ENCODE results near the gene HERC4.
A peak's percentile ranks its signal among the peaks of the same experiment; 100 is the strongest.
"Not testable (repeated sequence)": the region's sequence is repeated elsewhere in the genome, so short reads cannot be mapped to it uniquely, and the experiment has no call there.

The HERC4 gene

GRCh38 chr10:68090586-68090985 is 15.5 kb upstream of the HERC4 start:
- peak; percentile 0 for DNase-seq

- DNase-seq: no peak
Measured at GRCh38 chr10:68088740-68089139, 13.7 kb upstream of the HERC4 start.

- peak; percentile 1 for DNase-seq
Measured at GRCh38 chr10:68087685-68088401, 12.8 kb upstream of the HERC4 start.

DNA sequence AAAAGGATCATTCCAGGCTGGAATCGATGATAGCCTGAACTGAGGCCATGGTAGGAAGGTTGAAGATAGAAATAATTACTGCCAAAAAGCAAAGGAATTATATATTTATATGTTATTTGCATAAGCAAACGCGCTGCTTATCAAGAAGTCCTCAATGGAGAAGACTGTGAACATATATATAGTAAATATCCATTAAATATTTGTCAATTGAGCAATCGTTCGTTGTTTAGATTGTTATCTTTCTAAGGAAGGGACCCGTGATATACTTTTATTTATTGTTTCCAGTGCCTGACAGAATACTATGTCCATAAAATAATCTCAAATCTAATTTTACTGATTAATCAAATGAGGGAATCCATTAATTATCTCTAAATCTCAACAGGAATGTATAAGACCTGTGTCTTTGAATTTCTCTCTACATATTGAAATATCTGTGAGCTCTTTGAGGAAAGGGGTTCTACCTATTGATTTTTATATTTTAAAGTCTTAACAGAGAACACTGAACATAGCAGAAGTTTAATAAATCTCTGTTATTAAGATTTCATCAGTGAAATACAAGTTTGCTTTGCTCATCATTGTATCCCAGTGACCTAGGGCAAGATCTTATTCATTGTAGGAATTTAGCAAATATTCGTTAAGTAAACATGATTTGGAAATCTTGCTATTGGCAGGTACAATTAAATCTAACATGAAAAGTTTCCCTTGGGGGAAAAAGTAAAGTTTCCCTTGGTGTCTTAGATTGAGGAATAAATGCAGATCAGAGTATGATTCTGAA is 12.0 kb upstream of the HERC4 start:
- DNase-seq: no peak

DNA sequence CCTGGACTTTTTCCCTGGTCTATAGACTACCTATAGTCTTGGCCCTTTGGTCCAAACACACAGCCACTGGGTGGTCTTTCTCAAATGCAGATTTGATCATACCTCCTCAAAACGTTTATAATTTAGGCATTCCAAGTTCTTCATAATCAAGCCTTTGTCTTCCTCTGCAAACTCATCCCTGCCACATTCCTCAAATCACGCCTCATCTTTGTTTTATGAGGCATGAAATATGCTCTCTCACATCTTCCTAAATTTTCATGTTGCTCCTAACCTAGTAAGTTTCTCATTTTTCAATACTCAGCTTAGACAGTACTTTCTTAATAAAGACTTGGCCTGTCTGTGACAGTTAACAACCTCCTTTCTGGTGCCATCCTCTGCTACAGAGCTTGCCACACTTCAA is 10.9 kb upstream of the HERC4 start:
- no peak for DNase-seq

DNA sequence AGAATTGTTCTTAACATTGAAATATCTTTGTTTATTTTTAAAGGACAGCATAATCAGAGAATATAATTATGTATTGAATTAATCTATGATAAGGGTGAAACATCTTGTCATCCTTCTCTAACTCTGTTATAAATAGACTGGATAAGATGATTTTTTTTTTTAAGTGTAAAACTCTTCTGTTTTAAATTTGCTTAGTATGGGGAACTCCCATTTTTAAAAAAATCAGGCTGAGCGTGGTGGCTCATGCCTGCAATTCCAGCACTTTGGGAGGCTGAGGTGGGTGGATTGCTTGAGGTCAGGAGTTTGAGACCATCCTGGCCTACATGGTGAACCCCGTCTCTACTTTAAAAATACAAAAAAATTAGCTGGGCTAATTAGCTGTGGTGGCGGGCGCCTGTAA is 9.4 kb upstream of the HERC4 start:
- DNase-seq: no peak

GRCh38 chr10:68083953-68084352 is 8.9 kb upstream of the HERC4 start:
- DNase-seq: no peak

DNA sequence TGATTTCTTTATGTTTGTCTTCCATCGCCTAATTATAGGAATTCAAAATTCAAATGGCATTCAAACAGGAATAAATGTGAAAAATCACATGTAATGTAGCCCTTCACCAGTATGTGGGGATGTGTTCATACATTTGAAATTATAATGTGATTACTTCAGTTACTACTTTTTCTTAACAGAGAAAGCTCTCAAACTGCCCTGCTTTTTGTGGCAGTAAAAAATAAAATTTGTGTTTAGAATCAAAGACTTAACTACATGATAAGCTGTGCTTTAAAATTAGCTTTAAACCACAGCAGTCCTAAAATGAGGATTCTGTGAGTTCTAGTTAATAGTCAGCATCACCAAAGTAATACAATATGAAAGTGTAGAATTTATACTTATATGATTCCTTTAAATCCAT is 7.8 kb upstream of the HERC4 start:
- DNase-seq: peak; percentile 12

DNA sequence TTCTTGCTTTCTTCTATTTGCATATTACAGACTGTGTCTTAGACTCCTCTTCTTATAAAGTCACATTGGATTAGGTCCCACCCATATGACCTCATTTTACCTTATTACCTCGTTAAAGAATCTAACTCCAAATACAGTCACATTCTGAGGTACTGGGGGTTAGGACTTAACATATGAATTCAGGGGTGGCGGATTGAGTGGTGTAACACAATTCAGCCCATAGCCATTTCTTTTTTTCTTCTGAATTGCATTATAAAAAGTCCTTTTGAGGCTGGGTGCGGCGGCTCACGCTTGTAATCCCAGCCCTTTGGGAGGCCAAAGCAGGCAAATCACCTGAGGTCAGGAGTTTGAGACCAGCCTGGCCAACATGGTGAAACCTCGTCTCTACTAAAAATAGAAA is 6.8 kb upstream of the HERC4 start:
- DNase-seq: no peak

DNA sequence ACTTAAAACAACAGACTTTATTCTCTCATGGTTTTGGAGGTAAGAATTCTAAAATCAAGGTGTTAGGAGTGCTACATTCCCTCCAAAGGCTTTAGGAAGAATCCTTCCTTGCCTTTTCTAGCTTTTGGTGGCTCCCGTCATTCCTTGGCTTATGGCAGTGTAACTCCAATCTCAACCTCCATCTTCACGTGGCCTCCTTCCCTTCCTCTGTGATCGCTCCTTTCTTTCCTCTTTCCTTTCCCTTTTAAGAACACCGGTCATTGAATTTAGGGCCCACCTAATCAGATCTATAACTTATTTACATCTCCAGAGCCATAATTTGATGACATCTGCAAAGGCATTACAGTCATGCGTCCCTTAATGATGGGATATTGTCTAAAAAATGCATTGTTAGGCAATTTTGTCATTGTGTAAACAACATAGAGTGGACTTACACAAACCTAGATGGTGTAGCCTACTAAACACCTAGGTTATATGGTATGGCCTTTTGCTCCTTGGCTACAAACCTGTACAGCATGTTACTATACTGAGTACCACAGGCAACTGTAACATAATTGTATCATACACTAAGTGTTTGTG is 5.9 kb upstream of the HERC4 start:
- no peak for DNase-seq

- no peak for DNase-seq
Measured at GRCh38 chr10:68079434-68079833, 4.4 kb upstream of the HERC4 start.

DNA sequence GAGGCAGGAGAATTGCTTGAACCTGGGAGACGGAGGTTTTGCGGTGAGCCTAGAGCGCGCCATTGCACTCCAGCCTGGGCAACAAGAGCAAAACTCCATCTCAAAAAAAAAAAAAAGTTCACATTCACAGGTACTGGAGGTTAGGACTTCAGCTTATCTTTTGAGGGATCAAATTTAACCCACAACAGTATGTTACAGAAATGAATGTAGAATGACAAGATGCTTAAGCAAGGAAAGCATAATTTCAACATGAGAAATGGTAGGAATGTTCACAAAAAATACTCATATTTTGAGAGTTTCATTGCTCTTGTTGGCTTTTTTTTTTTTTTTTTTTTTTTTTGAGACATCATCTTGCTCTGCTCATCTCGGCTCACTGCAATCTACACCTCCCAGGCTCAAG is 1.9 kb upstream of the HERC4 start:
- no peak for DNase-seq

DNA sequence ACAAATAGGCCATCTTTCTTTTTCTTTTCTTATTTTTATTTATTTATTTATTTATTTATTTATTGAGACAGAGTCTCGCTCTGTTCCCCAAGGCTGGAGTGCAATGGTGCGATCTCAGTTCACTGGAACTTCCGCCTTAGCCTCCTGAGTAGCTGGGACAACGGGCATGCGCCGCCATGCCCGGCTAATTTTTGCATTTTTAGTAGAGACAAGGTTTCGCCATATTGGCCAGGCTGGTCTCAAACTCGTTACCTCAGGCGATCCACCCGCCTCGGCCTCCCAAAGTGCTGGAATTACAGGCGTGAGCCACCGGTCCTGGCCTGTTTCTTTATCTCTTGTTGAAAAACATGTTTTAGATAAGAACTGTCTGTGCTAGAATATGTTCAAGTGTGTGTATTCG is 998 bp upstream of the HERC4 start:
- DNase-seq: not testable (repeated sequence)

DNA sequence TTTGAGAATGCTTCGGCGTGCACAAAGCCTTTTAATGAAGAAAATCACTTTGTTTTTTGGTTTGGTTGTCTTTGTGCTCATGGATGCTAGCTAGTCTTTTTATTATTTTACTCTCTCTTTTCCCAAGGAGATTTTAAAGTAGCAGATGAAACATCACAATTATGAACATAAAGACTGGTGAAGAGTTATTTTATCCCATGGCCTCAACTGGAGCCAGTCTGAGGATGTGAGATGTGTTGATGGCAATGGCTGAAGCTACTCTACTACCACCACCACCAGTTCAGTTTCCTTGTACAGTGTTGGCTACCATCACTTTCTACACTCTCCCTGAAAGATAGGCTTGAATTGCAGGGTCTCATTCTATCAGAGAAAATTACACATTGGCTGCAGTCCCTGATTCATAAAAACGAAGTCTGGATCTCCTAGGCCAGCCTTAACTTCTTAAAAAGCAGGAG is 494 bp upstream of the HERC4 start:
- DNase-seq: peak; percentile 4

DNA sequence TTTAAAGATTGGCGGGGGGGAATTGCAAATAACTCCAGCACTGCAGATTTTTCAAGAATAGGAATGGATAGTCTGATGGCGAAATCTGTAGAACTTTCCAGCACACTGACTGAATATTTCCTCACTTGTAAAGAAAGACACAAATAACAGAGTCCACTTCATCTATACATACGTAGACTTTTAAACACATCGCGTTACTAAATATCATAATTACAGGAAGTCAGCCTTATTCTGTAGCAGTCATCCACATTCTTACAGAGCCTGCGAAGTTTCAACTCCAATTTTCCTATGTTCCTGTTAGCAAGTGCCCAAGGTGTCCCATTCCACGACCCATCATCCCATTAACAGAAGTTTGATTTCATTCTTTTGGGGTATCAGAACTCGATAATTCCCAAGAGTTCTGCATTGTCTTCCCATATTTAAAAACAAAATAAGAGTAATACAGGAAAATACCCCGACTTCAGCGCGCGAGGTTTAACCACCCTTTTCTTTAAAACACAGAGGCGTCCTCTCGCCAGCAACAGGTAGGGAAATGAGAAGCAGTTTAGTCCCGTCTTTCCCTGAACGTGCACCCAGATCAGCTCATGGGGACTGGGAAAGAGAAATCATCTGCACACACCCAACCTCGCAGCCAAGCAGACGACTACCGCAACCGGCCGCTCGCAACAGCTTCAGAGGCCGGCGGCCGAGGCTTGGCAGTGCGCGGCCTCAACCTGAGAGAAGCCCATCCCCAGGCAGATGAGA is 880 bp downstream of the HERC4 start:
- peak; percentile 30 for DNase-seq

GRCh38 chr10:68073631-68074030 is 1.5 kb downstream of the HERC4 start:
- no peak for DNase-seq

GRCh38 chr10:68067508-68067907 is 7.6 kb downstream of the HERC4 start:
- no peak for DNase-seq

- DNase-seq: no peak
Measured at GRCh38 chr10:68067029-68067428, 8.1 kb downstream of the HERC4 start.

- no peak for DNase-seq
Measured at GRCh38 chr10:68053553-68053952, 21.5 kb downstream of the HERC4 start.

- DNase-seq: no peak
Measured at GRCh38 chr10:68052463-68052862, 22.6 kb downstream of the HERC4 start.

DNA sequence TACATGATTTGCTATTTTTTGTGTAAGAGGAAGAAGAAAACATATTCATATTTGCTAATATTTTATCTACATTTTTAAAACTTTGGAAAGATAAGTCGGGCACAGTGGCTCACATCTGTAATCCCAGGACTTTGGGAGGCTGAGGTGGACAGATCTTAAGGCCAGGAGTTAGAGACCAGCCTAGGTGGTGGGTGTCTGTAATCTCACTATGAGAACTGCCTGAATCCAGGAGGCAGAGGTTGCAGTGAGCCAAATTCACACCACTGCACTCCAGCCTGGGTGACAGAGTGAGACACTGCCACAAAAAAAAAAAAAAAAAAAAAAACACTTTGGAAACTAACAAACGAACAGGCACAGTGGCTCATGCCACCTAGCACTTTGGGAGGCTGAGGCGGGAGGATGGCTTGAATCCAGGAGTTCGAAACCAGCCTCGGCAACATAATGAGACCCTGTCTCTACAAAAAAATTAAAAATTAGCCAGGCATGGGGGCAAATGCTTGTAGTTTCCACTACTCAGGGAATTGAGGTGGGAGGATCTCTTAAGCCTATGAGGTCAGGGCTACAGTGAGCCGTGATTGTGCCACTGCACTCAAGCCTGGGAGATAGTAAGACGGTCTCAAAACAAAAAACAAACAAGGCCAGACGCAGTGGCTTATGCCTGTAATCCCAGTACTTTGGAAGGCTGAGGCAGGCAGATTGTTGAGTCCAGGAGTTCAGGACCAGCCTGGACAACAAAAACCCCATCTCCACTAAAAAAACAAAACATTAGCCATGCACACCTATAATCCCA is 25.6 kb downstream of the HERC4 start:
- DNase-seq: no peak

GRCh38 chr10:68047554-68048327 is 27.3 kb downstream of the HERC4 start:
- no peak for DNase-seq
